GM19193 (cell line): ENCODE results near the gene VSTM2B.
A peak's percentile ranks its signal among the peaks of the same experiment; 100 is the strongest.

Source experiments
- POLR2A ChIP-seq: IDR thresholded peaks from 4 replicates; pipeline ENCODE4 v1.6.1; 2011; ENCODE audit not compliant: insufficient read depth, insufficient read length; ENCODE audit errors: extremely low read depth

VSTM2B gene

GRCh38 chr19:29588095-29588494 is 62.3 kb downstream of the VSTM2B start:
- TF ChIP-seq POLR2A = no peak

- TF ChIP-seq POLR2A = no peak
Observed at GRCh38 chr19:29590278-29590677, 64.5 kb downstream of the VSTM2B start.

GRCh38 chr19:29591670-29592069 is 65.9 kb downstream of the VSTM2B start:
- TF ChIP-seq POLR2A = no peak

- no peak for TF ChIP-seq POLR2A
Observed at GRCh38 chr19:29593869-29594268, 68.1 kb downstream of the VSTM2B start.

GRCh38 chr19:29596080-29596727 is 70.4 kb downstream of the VSTM2B start:
- no peak for TF ChIP-seq POLR2A

GRCh38 chr19:29596885-29597525 is 71.2 kb downstream of the VSTM2B start:
- no peak for TF ChIP-seq POLR2A

GRCh38 chr19:29598036-29598435 is 72.2 kb downstream of the VSTM2B start:
- no peak for TF ChIP-seq POLR2A

- no peak for TF ChIP-seq POLR2A
Observed at GRCh38 chr19:29598496-29598895, 72.7 kb downstream of the VSTM2B start.

GRCh38 chr19:29603308-29603707 is 77.5 kb downstream of the VSTM2B start:
- no peak for TF ChIP-seq POLR2A

- TF ChIP-seq POLR2A = peak; percentile 98
Observed at GRCh38 chr19:29605653-29606419, 80.0 kb downstream of the VSTM2B start, which contains the start of gene POP4. Gene POP4, plus strand, starts transcription at chr19:29606283. Its CDS starts 36 bp downstream, at chr19:29606319.

GRCh38 chr19:29606420-29606747 is 80.6 kb downstream of the VSTM2B start:
- no peak for TF ChIP-seq POLR2A

- no peak for TF ChIP-seq POLR2A
Observed at GRCh38 chr19:29609636-29610035, 83.8 kb downstream of the VSTM2B start.

- no peak for TF ChIP-seq POLR2A
Observed at GRCh38 chr19:29610213-29610573, 84.4 kb downstream of the VSTM2B start.

GRCh38 chr19:29610574-29611271 is 84.9 kb downstream of the VSTM2B start:
- no peak for TF ChIP-seq POLR2A

GRCh38 chr19:29612121-29612520 is 86.3 kb downstream of the VSTM2B start:
- TF ChIP-seq POLR2A = no peak
